ENCODE results near the gene CARS2. TPM values are rescaled to one million over a fixed set of nuclear protein-coding genes. Genes with fewer than 3 reads are reported as not detected.

CARS2 gene, protein sequence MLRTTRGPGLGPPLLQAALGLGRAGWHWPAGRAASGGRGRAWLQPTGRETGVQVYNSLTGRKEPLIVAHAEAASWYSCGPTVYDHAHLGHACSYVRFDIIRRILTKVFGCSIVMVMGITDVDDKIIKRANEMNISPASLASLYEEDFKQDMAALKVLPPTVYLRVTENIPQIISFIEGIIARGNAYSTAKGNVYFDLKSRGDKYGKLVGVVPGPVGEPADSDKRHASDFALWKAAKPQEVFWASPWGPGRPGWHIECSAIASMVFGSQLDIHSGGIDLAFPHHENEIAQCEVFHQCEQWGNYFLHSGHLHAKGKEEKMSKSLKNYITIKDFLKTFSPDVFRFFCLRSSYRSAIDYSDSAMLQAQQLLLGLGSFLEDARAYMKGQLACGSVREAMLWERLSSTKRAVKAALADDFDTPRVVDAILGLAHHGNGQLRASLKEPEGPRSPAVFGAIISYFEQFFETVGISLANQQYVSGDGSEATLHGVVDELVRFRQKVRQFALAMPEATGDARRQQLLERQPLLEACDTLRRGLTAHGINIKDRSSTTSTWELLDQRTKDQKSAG
- 53.1 TPM for polyA plus RNA-seq (2013)

DNA sequence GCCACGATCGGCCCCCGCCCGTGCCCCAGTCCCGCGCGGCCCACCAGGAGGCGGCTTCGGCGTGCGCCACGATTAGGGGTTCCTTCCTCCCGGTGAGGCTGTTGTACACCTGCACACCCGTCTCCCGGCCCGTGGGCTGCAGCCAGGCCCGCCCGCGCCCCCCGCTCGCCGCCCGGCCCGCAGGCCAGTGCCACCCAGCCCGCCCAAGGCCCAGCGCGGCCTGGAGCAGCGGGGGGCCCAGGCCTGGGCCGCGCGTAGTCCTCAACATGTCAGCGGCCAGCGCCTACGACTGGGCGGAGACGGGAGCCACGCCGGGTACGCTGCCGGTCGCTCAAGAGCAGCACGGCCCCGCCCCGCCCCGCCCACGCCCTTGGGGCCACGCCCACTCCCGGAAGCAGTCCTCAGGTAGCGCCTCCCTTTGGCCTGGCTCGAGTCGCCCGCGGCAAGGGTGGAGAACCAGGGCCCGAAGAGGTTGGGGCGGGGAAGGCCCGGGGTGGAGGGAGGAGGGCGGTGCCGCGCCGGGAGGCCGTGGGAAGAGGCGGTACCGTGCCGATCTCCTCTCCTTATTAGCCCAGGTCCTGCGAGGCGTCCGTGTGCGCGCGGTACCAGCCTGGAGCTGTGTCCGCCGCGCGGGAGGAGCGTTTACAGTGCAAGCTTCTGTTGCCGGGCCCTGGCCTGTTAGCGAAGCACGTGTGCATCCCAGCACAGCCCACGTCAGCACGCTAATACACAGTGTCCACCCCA, at the start of gene CARS2:
Gene CARS2 (minus strand): TSS at position 291 of the 744 bp plus-strand sequence. CDS start 23 bp downstream, at position 268.
- POLR2A ChIA-PET, result interaction anchor here (0.9 to 1.0 kb wide), 2 partner anchors 9 to 11 kb away, joined by 3 to 30 read pairs; no protein-coding TSS in a partner anchor
- peak; percentile 95 to 96 (median 95) for DNase-seq
- peaks cover 3 to 31% (median 7%) of the 10 kb centered on the region in 4 experiments for H3K36me3 ChIP-seq (ENCODE audit: control insufficient read depth in 4 of 4, insufficient read depth in 4 of 4, low read length in 3 of 4)
- peak within 1 kb of the TSS; percentile 33 to 76 for H3K27ac ChIP-seq (ENCODE audit: insufficient read depth in 1 of 2, low read depth in 1 of 2, low read length in 2 of 2, poor library complexity in 1 of 2, severe bottlenecking in 2 of 2)
- WGBS (ENCODE audit: insufficient coverage), result under 1% methylated on average over 58 of the region's 80 CpGs
- H3K4me1 ChIP-seq (ENCODE audit: control extremely low read depth in 1 of 4, control insufficient read depth in 4 of 4, insufficient read depth in 4 of 4, low read length in 3 of 4), result peaks cover 16 to 21% (median 18%) of the 10 kb centered on the region in 4 experiments
- H3K4me3 ChIP-seq (ENCODE audit: control insufficient read depth in 1 of 7, extremely low read depth in 1 of 7, insufficient read depth in 4 of 7, low read depth in 2 of 7, low read length in 6 of 7), result peak within 1 kb of the TSS; percentile 57 to 82 (median 78)
- H3K27me3 ChIP-seq (replicated peaks in 2 of 5; ENCODE audit: control insufficient read depth in 4 of 5, insufficient read depth in 5 of 5, low read length in 4 of 5), result no peaks in the 10 kb centered on the region
- CTCF ChIA-PET, result interaction anchor here (3.1 kb wide), 1 partner anchor 10 kb away, joined by 10 read pairs; no protein-coding TSS in a partner anchor
- no peaks in the 10 kb centered on the region for H3K9me3 ChIP-seq (ENCODE audit: control extremely low read depth in 1 of 5, control insufficient read depth in 4 of 5, insufficient read depth in 2 of 5, low read depth in 1 of 5, low read length in 4 of 5)

DNA sequence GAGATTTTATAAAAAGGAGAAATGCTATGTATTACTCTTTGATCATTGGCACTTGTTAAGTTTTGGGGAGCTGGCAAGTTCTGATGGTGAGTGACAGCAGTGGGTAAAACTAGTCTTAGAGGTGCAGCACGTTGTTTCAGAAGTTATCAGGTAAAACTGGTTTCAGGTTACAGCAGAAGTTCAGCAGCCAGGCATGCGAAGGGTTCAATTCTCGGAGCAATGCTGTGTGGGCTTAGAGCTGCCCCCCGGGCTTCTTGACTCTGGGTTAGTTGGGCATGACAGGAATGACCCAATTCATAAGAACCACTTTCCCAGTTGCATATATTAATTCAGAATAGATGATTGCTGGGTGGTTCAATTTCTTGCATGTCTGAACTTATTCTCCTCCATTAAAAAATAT, 42.4 kb upstream of the CARS2 start:
- Histone ChIP-seq H3K27ac (ENCODE audit: insufficient read depth in 1 of 2, low read depth in 1 of 2, low read length in 2 of 2, poor library complexity in 1 of 2, severe bottlenecking in 2 of 2) (no peak overlapping the region), H3K9me3 (ENCODE audit: control extremely low read depth in 1 of 5, control insufficient read depth in 4 of 5, insufficient read depth in 2 of 5, low read depth in 1 of 5, low read length in 4 of 5) (peaks cover 2 to 14% (median 5%) of the 10 kb centered on the region in 5 experiments), H3K4me3 (ENCODE audit: control insufficient read depth in 1 of 7, extremely low read depth in 1 of 7, insufficient read depth in 4 of 7, low read depth in 2 of 7, low read length in 6 of 7) (no peak overlapping the region), H3K4me1 (ENCODE audit: control extremely low read depth in 1 of 4, control insufficient read depth in 4 of 4, insufficient read depth in 4 of 4, low read length in 3 of 4) (no peaks in the 10 kb centered on the region), H3K27me3 (replicated peaks in 2 of 5; ENCODE audit: control insufficient read depth in 4 of 5, insufficient read depth in 5 of 5, low read length in 4 of 5) (no peaks in the 10 kb centered on the region), H3K36me3 (ENCODE audit: control insufficient read depth in 4 of 4, insufficient read depth in 4 of 4, low read length in 3 of 4) (no peaks in the 10 kb centered on the region)
- ChIA-PET POLR2A (no interaction called here), CTCF (interaction anchor here (0.6 kb wide), 1 partner anchor 87 kb away, joined by 3 read pairs; no protein-coding TSS in a partner anchor)
- DNase-seq, result no peak
- WGBS (ENCODE audit: insufficient coverage), result 67% methylated on average over 1 of the region's 4 CpGs

DNA sequence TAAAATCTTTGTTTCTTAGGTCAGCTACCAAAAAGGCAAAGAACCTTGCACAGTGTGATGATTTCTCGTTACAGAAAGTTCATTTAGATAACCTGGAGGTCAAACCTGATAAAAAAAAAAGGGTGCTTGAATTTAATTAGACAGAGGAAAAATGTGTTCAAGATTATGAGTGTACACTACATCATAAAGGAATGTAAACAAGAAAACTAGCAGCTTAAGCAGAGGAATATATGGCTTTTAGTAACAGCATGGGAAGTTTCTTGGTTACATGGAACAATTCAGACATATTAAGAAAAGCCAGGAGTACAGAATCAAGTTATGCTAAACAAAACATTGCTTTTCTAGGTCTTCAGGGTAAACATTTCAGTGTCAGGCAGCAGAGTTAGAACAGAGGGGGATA, 40.5 kb upstream of the CARS2 start:
- no peaks in the 10 kb centered on the region for H3K36me3 ChIP-seq (ENCODE audit: control insufficient read depth in 4 of 4, insufficient read depth in 4 of 4, low read length in 3 of 4)
- no CpG with 5 or more reads among the region's 1 CpG for WGBS (ENCODE audit: insufficient coverage)
- H3K4me1 ChIP-seq (ENCODE audit: control extremely low read depth in 1 of 4, control insufficient read depth in 4 of 4, insufficient read depth in 4 of 4, low read length in 3 of 4), result no peaks in the 10 kb centered on the region
- H3K4me3 ChIP-seq (ENCODE audit: control insufficient read depth in 1 of 7, extremely low read depth in 1 of 7, insufficient read depth in 4 of 7, low read depth in 2 of 7, low read length in 6 of 7), result no peak overlapping the region
- no peak for DNase-seq
- no peaks in the 10 kb centered on the region for H3K27me3 ChIP-seq (replicated peaks in 2 of 5; ENCODE audit: control insufficient read depth in 4 of 5, insufficient read depth in 5 of 5, low read length in 4 of 5)
- no peak overlapping the region for H3K27ac ChIP-seq (ENCODE audit: insufficient read depth in 1 of 2, low read depth in 1 of 2, low read length in 2 of 2, poor library complexity in 1 of 2, severe bottlenecking in 2 of 2)
- CTCF ChIA-PET, result no interaction called here
- POLR2A ChIA-PET, result no interaction called here
- peaks cover 0 to 14% (median 8%) of the 10 kb centered on the region in 5 experiments for H3K9me3 ChIP-seq (ENCODE audit: control extremely low read depth in 1 of 5, control insufficient read depth in 4 of 5, insufficient read depth in 2 of 5, low read depth in 1 of 5, low read length in 4 of 5)

DNA sequence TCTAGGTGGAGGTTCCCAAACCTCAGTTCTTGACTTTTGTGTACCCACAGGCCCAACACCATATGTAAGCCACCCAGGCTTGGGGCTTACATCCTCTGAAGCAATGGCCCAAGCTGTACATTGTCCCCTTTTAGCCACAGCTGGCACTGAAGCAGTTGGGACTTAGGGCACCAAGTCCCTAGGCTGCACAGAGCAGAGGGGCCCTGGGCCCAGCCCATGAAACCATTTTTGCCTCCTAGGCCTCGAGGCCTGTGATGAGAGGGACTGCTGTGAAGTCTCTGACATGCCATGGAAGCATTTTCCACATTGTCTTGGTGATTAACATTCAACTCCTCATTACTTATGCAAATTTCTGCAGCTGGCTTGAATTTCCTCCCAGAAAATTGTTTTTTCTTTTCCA, 37.8 kb upstream of the CARS2 start:
- ChIA-PET CTCF (no interaction called here), POLR2A (no interaction called here)
- Histone ChIP-seq H3K36me3 (ENCODE audit: control insufficient read depth in 4 of 4, insufficient read depth in 4 of 4, low read length in 3 of 4) (no peaks in the 10 kb centered on the region), H3K4me1 (ENCODE audit: control extremely low read depth in 1 of 4, control insufficient read depth in 4 of 4, insufficient read depth in 4 of 4, low read length in 3 of 4) (no peaks in the 10 kb centered on the region), H3K27ac (ENCODE audit: insufficient read depth in 1 of 2, low read depth in 1 of 2, low read length in 2 of 2, poor library complexity in 1 of 2, severe bottlenecking in 2 of 2) (no peak overlapping the region), H3K9me3 (ENCODE audit: control extremely low read depth in 1 of 5, control insufficient read depth in 4 of 5, insufficient read depth in 2 of 5, low read depth in 1 of 5, low read length in 4 of 5) (peaks cover 0 to 15% (median 10%) of the 10 kb centered on the region in 5 experiments), H3K4me3 (ENCODE audit: control insufficient read depth in 1 of 7, extremely low read depth in 1 of 7, insufficient read depth in 4 of 7, low read depth in 2 of 7, low read length in 6 of 7) (no peak overlapping the region), H3K27me3 (replicated peaks in 2 of 5; ENCODE audit: control insufficient read depth in 4 of 5, insufficient read depth in 5 of 5, low read length in 4 of 5) (no peaks in the 10 kb centered on the region)
- WGBS (ENCODE audit: insufficient coverage), result 88% methylated on average over 1 of the region's 1 CpG
- no peak for DNase-seq

DNA sequence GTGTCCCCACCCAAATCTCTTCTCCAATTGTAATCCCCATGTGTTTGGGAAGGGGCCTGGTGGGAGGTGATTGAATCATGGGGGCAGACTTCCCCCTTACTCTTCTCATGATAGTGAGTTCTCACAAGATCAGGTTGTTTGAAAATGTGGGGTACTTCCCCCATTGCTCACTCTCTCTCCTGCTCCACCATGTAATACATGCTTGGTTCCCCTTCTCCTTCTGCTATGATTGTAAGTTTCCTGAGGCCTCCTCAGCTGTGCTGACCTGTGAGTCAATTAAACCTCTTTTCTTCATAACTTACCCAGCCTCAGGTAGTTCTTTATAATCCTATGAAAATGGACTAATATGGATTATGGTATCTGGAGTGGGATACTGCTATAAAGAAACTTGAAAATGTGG, 31.6 kb upstream of the CARS2 start:
- CTCF ChIA-PET, result no interaction called here
- no peak for DNase-seq

DNA sequence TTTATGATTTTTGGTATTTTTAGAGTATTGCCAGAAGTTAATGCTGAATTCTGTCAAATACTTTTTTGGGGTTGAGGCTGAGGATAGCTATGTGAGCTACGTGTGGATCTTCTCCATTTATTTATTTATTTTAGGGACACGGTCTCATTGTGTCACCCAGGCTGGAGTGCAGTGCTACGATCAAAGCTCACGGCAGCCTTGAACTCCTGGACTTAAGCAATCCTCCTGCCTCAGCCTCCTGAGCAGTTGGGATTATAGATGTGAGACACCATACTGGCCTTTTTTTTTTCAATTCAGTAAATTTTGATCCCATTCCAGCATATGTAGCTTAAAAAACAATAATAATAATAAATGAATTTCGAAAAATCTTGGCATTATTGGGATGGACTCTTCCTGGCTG, 28.6 kb upstream of the CARS2 start:
- no peak for DNase-seq
- Histone ChIP-seq H3K27me3 (replicated peaks in 2 of 5; ENCODE audit: control insufficient read depth in 4 of 5, insufficient read depth in 5 of 5, low read length in 4 of 5) (no peaks in the 10 kb centered on the region), H3K27ac (ENCODE audit: insufficient read depth in 1 of 2, low read depth in 1 of 2, low read length in 2 of 2, poor library complexity in 1 of 2, severe bottlenecking in 2 of 2) (no peak overlapping the region), H3K4me1 (ENCODE audit: control extremely low read depth in 1 of 4, control insufficient read depth in 4 of 4, insufficient read depth in 4 of 4, low read length in 3 of 4) (no peaks in the 10 kb centered on the region), H3K36me3 (ENCODE audit: control insufficient read depth in 4 of 4, insufficient read depth in 4 of 4, low read length in 3 of 4) (no peaks in the 10 kb centered on the region), H3K4me3 (ENCODE audit: control insufficient read depth in 1 of 7, extremely low read depth in 1 of 7, insufficient read depth in 4 of 7, low read depth in 2 of 7, low read length in 6 of 7) (no peak overlapping the region), H3K9me3 (ENCODE audit: control extremely low read depth in 1 of 5, control insufficient read depth in 4 of 5, insufficient read depth in 2 of 5, low read depth in 1 of 5, low read length in 4 of 5) (peaks cover 0 to 10% (median 5%) of the 10 kb centered on the region in 5 experiments)
- 100% methylated on average over 1 of the region's 5 CpGs for WGBS (ENCODE audit: insufficient coverage)
- ChIA-PET POLR2A (no interaction called here), CTCF (interaction anchor here (0.6 kb wide), 1 partner anchor 23 kb away, joined by 4 read pairs; no protein-coding TSS in a partner anchor)

More for the DNA sequence above, 31.6 kb upstream of the CARS2 start:
- Histone ChIP-seq H3K4me3 (ENCODE audit: control insufficient read depth in 1 of 7, extremely low read depth in 1 of 7, insufficient read depth in 4 of 7, low read depth in 2 of 7, low read length in 6 of 7) (no peak overlapping the region), H3K27ac (ENCODE audit: insufficient read depth in 1 of 2, low read depth in 1 of 2, low read length in 2 of 2, poor library complexity in 1 of 2, severe bottlenecking in 2 of 2) (no peak overlapping the region), H3K27me3 (replicated peaks in 2 of 5; ENCODE audit: control insufficient read depth in 4 of 5, insufficient read depth in 5 of 5, low read length in 4 of 5) (no peaks in the 10 kb centered on the region), H3K4me1 (ENCODE audit: control extremely low read depth in 1 of 4, control insufficient read depth in 4 of 4, insufficient read depth in 4 of 4, low read length in 3 of 4) (no peaks in the 10 kb centered on the region), H3K9me3 (ENCODE audit: control extremely low read depth in 1 of 5, control insufficient read depth in 4 of 5, insufficient read depth in 2 of 5, low read depth in 1 of 5, low read length in 4 of 5) (peaks cover 0 to 10% (median 5%) of the 10 kb centered on the region in 5 experiments), H3K36me3 (ENCODE audit: control insufficient read depth in 4 of 4, insufficient read depth in 4 of 4, low read length in 3 of 4) (no peaks in the 10 kb centered on the region)
- POLR2A ChIA-PET, result no interaction called here
